BLaER1 (cell line): ENCODE data around the gene TNS3.
"Not testable (repeated sequence)": the region's sequence is repeated elsewhere in the genome, so short reads cannot be mapped to it uniquely, and the experiment has no call there.

Experiments used
- H3K27ac ChIP-seq: shearing (Covaris generic); formaldehyde crosslinking; 2 replicates; pipeline ENCODE4 v1.8.1; 2022
- H3K27me3 ChIP-seq: shearing (Covaris generic); formaldehyde crosslinking; 2 replicates; pipeline ENCODE4 v1.8.1; 2022
- H3K36me3 ChIP-seq: shearing (Covaris generic); formaldehyde crosslinking; 2 replicates; pipeline ENCODE4 v1.8.1; 2022
- H3K4me1 ChIP-seq: shearing (Covaris generic); formaldehyde crosslinking; 2 replicates; pipeline ENCODE4 v1.8.1; 2022
- H3K4me2 ChIP-seq: shearing (Covaris generic); formaldehyde crosslinking; 2 replicates; pipeline ENCODE4 v1.8.1; 2022
- H3K4me3 ChIP-seq: shearing (Covaris generic); formaldehyde crosslinking; 2 replicates; pipeline ENCODE4 v1.8.1; 2022
- H3K9ac ChIP-seq: shearing (Covaris generic); formaldehyde crosslinking; 2 replicates; pipeline ENCODE4 v1.8.1; 2022
- H3K9me3 ChIP-seq: shearing (Covaris generic); formaldehyde crosslinking; 2 replicates; pipeline ENCODE4 v1.8.1; 2022
- H4K20me1 ChIP-seq: shearing (Covaris generic); formaldehyde crosslinking; 2 replicates; pipeline ENCODE4 v1.8.1; 2022
- Cebpa-rat ChIP-seq: shearing (Covaris generic); IDR thresholded peaks from 2 replicates; pipeline ENCODE4 v1.8.1; 2022

The TNS3 gene

DNA sequence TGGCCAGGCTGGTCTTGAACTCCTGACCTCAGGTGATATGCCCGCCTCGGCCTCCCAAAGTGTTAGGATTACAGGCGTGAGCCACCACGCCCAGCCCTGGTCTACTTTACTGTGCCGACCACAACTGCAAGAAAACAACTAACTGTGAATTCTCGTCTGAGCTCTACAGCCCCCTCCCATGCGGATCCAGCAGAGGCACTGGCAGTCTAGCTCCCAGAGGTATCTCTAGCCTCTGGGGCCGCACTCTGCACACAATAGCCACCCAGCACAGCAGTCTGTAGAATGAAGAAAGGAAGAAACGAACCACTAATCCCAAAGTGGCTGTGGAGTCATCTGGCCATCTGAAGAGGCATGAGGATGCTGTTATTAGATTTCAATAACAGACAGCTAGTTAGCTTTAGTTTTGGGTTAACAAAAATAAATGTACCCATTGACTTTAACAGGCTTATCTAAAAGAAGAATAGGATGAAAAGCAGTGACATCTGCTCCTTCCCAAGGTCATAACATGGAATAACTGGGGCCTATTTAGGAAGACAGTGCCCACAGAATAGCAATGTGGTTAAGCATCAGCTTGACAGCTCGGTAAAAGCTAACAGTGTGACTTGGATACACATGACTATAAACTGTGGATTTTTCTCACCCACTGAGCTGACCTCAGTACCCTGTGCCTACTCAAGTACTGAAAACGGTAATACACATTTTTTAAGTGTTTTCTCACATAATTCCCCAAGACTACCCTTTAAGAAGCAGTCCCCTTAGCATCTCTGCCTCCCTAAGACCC is 131.9 kb downstream of the TNS3 start:
- Histone ChIP-seq H3K4me1 (peaks cover 23% of the 10 kb centered on the region), H3K9ac (no peak overlapping the region), H3K4me3 (no peak overlapping the region), H4K20me1 (peaks cover 17% of the 10 kb centered on the region; the same call in 1 of the 2 replicates), H3K36me3 (no peaks in the 10 kb centered on the region), H3K27ac (no peak overlapping the region), H3K9me3 (no peaks in the 10 kb centered on the region), H3K27me3 (no peaks in the 10 kb centered on the region), H3K4me2 (no peak overlapping the region)
- no peak for TF ChIP-seq Cebpa-rat

DNA sequence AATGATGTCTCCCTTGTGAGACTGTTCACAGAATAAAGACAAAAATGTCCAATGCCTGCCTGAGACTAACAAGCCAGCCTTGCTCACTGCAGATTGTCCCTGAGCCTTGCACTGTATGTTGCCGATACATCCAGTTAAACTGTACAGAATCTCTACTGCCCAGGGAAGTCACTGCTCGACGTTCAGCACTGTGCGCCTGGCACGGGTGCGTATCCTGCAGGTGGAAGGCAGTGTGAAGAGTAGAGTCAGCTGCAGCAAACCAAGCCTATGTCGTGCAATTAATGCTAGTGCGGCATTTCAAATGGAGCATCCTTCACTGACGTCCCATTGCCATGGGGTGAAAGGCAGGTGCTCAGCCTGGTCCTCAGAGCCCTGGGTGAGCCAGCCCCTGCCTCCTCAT is 132.9 kb downstream of the TNS3 start:
- Histone ChIP-seq H4K20me1 (peaks cover 24% of the 10 kb centered on the region), H3K4me2 (no peak overlapping the region), H3K36me3 (no peaks in the 10 kb centered on the region), H3K27ac (no peak overlapping the region), H3K27me3 (no peaks in the 10 kb centered on the region), H3K4me1 (peaks cover 16% of the 10 kb centered on the region), H3K4me3 (no peak overlapping the region), H3K9ac (no peak overlapping the region), H3K9me3 (no peaks in the 10 kb centered on the region)
- no peak for TF ChIP-seq Cebpa-rat

- Histone ChIP-seq H3K4me3 (no peak overlapping the region), H3K36me3 (no peaks in the 10 kb centered on the region), H4K20me1 (peaks cover 24% of the 10 kb centered on the region), H3K4me2 (no peak overlapping the region), H3K9ac (no peak overlapping the region), H3K27me3 (no peaks in the 10 kb centered on the region), H3K27ac (no peak overlapping the region), H3K4me1 (peaks cover 4% of the 10 kb centered on the region), H3K9me3 (no peaks in the 10 kb centered on the region)
- TF ChIP-seq Cebpa-rat: no peak
These were observed 134.1 kb downstream of the TNS3 start for GRCh38 chr7:47447621-47448349.

DNA sequence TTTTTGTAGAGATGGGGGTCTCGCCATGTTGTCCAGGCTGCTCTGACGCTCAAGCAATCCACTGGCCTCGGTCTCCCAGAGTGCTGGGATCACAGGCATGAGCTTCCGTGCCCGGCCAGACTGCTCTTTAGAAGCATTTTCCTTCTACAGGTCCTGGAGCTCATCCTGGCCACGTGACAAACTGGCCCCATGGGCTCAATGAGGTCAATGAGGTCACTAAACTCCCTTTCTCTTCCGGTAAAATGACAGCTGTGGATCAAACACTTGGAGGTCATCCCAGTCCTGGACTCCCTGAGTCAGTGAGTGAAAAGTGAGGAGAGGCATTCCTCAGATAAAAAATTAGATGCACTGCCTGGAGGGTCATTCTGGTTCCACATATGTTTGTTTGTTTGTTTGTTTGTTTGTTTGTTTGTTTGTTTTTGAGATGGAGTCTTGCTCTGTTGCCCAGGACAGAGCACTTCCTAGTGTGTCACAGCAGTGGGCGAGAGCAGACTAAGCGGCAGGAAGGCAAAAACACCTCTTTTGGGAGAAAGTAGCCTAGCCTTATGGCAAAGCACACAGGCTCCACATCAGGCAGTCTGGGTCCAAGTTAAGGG is 134.9 kb downstream of the TNS3 start:
- Histone ChIP-seq H3K27ac (no peak overlapping the region), H3K4me1 (no peaks in the 10 kb centered on the region), H4K20me1 (peaks cover 28% of the 10 kb centered on the region), H3K27me3 (no peaks in the 10 kb centered on the region), H3K36me3 (no peaks in the 10 kb centered on the region), H3K9me3 (no peaks in the 10 kb centered on the region), H3K9ac (no peak overlapping the region), H3K4me2 (no peak overlapping the region), H3K4me3 (no peak overlapping the region)
- no peak for TF ChIP-seq Cebpa-rat

DNA sequence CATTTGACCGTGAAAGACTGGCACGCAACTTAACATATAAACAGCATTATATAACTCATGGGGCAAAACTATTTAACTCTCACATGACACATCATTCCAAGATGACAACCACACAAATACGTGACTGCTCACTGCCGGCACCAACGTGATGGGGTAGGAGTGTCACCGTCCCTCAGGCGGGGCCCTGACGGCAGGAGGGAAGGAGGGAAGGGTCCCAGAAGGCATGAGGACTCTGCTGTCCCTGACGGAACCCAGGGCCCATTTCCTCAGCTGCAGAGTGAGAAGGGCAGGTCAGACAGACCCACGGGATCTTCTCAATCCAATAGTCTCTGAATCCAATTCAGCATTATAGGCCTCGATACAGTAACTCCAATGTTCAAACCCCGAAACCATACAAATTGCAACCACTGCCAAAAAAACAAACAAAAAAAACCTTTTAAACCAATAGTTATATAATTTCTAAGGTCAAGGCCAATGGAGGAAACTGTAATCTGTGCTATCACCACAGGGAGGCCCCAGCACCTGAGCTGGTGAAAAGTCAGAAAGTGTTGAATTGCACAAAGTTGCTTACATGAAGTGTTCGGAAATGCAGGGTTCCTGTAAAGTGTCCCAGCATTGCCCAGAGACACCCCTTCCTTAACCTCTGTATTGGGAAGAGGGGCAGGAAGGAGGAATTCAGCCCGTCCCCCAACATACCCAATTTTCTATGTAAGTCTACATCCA is 137.4 kb downstream of the TNS3 start:
- H3K27ac ChIP-seq: no peak overlapping the region
- no peaks in the 10 kb centered on the region for H3K27me3 ChIP-seq
- no peaks in the 10 kb centered on the region for H3K4me1 ChIP-seq
- no peak overlapping the region for H3K9ac ChIP-seq
- H4K20me1 ChIP-seq: peaks cover 42% of the 10 kb centered on the region
- TF ChIP-seq Cebpa-rat: no peak
- H3K4me2 ChIP-seq: no peak overlapping the region
- H3K36me3 ChIP-seq: peaks cover 2% of the 10 kb centered on the region; the same call in 1 of the 2 replicates
- H3K9me3 ChIP-seq: no peaks in the 10 kb centered on the region
- H3K4me3 ChIP-seq: no peak overlapping the region

GRCh38 chr7:47443049-47443448 is 138.9 kb downstream of the TNS3 start:
- H3K4me2 ChIP-seq: no peak overlapping the region
- no peak for TF ChIP-seq Cebpa-rat
- H3K9ac ChIP-seq: no peak overlapping the region
- H3K4me1 ChIP-seq: no peaks in the 10 kb centered on the region
- no peaks in the 10 kb centered on the region for H3K9me3 ChIP-seq
- H3K27me3 ChIP-seq: no peaks in the 10 kb centered on the region
- no peak overlapping the region for H3K4me3 ChIP-seq
- H3K36me3 ChIP-seq: peaks cover 17% of the 10 kb centered on the region
- H4K20me1 ChIP-seq: peaks cover 42% of the 10 kb centered on the region
- no peak overlapping the region for H3K27ac ChIP-seq

DNA sequence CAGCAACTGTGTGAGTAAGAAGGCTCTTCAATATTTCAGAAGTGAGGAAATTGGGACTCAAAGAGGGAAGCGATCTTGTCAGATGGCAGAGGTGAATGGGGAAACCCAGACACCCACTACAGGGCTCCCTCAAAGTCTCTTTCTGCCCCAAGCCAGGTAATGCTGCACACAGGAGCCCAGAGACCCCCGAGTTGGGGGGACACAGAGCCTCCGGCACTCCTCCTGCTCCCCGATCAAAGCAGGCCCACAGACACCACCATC is 139.4 kb downstream of the TNS3 start:
- TF ChIP-seq Cebpa-rat: no peak
- Histone ChIP-seq H3K27ac (no peak overlapping the region), H3K9ac (no peak overlapping the region), H3K36me3 (peaks cover 19% of the 10 kb centered on the region), H3K4me1 (no peaks in the 10 kb centered on the region), H3K4me2 (no peak overlapping the region), H4K20me1 (peaks cover 42% of the 10 kb centered on the region), H3K27me3 (no peaks in the 10 kb centered on the region), H3K9me3 (no peaks in the 10 kb centered on the region), H3K4me3 (no peak overlapping the region)

GRCh38 chr7:47441796-47442604 is 139.9 kb downstream of the TNS3 start:
- no peak for TF ChIP-seq Cebpa-rat
- Histone ChIP-seq H3K4me2 (no peak overlapping the region), H3K9ac (no peak overlapping the region), H3K4me3 (no peak overlapping the region), H3K9me3 (no peaks in the 10 kb centered on the region), H3K27me3 (no peaks in the 10 kb centered on the region), H3K4me1 (no peaks in the 10 kb centered on the region), H3K36me3 (peaks cover 19% of the 10 kb centered on the region), H4K20me1 (peaks cover 42% of the 10 kb centered on the region), H3K27ac (no peak overlapping the region)

GRCh38 chr7:47441048-47441447 is 140.9 kb downstream of the TNS3 start:
- not testable (repeated sequence) for H3K9me3 ChIP-seq, H3K4me2 ChIP-seq, H3K27me3 ChIP-seq, H3K27ac ChIP-seq, H3K9ac ChIP-seq, H3K4me1 ChIP-seq, H3K4me3 ChIP-seq
- H4K20me1 ChIP-seq: peaks cover 42% of the 10 kb centered on the region
- H3K36me3 ChIP-seq: peaks cover 19% of the 10 kb centered on the region
